ENCODE measurements around the gene SPHK2.

DNA sequence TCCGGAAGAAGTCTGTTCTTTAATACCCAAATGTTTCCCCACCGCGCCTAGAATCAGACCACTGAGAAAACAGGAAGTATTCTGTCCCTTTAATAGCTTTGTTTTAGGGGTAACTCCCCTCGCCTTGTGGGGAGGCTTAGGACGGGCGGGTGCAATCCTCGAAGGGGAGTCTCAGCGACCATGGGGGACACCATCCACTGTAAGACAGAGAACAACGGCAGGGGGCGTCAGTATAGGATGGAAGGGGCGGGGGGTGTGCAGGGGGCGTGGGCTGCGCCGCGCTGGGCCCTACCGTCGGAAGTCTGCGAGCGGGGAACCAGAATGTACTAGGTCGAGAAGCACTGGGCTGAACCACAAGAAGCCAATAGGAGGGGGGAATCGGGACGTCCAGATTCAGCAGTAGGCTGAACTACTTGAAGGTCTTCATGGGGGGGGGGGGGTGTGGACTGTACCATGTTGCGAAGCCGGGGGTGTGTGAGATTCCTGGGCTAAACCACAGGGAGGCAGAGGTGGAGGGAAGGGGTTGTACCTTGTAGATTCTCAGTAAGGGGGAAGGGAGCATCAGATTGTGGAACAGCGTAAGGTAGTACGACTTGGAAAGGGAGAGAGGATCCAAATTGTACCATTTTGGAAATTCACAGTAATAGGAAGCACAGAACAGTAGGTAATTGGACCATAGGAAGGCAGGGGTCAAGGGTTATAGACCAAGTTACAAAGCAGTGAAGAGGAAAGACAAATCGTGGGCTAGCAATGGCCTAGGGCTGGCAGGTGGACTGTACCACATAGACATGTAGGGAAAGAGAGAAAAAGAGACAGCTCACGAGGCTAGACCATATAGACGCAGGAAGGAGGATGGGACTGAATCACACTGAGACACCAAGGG is 18.9 kb downstream of the SPHK2 start:
- peak in 4 of 6 experiments; percentile 11 to 42 (median 34) for TF ChIP-seq CTCF (IDR thresholded peaks at IDR 0.05)
- TF ChIP-seq POLR2A (IDR thresholded peaks at IDR 0.05): peak; percentile 51 to 88

All from adrenal gland (tissue), 5 donors.